Measurements from ENCODE around the gene PSD.

The PSD gene

DNA sequence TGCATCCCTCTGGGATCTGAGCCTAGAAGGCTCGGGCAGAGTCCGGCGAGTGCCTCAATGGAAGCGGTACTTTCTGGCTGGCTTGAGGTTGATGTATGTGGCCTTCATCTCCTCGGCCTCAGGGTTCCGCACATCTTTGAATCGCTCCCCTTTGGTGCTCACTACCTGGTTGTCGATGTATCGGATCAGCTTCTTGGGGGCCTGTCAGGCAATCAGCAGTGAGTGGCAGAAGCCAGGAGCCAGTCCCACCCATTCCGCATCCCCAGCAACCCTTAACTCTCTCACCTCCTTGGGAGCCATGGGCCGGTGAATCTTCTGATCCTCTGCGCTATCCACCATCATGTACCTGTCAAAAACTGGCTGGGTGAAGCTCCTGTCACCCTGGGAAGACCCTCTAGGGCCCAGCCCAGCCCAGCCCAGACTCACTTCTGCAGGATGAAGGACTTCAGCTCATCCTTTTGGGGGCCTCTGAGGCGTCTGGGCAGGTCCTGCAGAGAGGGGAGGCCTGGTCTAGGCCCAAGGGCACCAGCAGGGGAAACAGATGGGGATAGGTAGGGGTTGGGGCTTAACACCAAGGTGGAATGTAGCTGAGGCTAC, 4.9 kb upstream of the PSD start (continued):
- TF ChIP-seq ZBTB7A (tag by site-specific recombination; IDR thresholded peaks at IDR 0.05; ENCODE audit: low read depth) (no peak), WT1 (tag by site-specific recombination; IDR thresholded peaks at IDR 0.05) (no peak), ZNF529 (tag by site-specific recombination; IDR thresholded peaks at IDR 0.05; ENCODE audit: insufficient replicate concordance) (no peak), IKZF3 (tag by site-specific recombination; IDR thresholded peaks at IDR 0.05) (no peak), ZNF311 (tag by site-specific recombination; IDR thresholded peaks at IDR 0.05; ENCODE audit: borderline replicate concordance) (no peak), HOXD13 (CRISPR knock-in tag; IDR thresholded peaks at IDR 0.05; ENCODE audit: borderline replicate concordance) (no peak), KLF7 (tag by site-specific recombination; IDR thresholded peaks at IDR 0.05; ENCODE audit: borderline replicate concordance) (no peak)
- TF ChIP-seq, protein P1, sequence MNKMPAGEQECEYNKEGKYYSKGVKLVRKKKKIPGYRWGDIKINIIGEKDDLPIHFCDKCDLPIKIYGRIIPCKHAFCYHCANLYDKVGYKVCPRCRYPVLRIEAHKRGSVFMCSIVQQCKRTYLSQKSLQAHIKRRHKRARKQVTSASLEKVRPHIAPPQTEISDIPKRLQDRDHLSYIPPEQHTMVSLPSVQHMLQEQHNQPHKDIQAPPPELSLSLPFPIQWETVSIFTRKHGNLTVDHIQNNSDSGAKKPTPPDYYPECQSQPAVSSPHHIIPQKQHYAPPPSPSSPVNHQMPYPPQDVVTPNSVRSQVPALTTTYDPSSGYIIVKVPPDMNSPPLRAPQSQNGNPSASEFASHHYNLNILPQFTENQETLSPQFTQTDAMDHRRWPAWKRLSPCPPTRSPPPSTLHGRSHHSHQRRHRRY (tag by site-specific recombination; IDR thresholded peaks at IDR 0.05): no peak

DNA sequence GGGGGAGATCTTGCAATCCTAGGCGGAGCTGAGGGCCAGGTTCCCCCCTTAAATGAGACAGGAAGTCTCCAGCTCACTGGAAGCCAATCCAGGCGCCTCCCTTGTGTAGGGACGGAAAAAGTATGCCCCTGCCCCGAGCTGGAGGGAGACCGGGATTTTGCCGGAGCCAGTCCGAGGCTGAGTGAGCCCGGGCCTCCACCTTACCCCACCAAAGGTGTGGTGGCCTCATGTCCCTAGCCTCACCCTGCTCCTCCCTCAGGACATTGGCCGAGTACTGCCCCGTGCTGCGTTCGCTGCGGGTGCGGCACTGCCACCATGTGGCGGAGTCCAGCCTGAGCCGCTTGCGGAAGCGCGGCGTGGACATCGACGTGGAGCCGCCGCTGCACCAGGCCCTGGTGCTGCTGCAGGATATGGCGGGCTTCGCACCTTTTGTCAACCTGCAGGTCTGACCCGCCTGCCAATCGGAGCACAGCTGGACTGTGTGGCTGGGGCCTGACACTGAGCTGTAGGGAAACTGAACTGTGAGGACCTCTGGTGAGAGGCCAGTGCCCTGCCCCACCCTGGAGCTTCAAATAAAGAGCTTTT, 4.1 kb upstream of the PSD start:
- Histone ChIP-seq H3K36me3 (ENCODE audit: control insufficient read depth in 2 of 2, insufficient read depth in 1 of 2, low read length in 2 of 2) (peaks cover 0 to 32% of the 10 kb centered on the region in 2 experiments; a peak in 1 of 3 replicates), H3K4me3 (ENCODE audit: low read depth, low read length) (no peak overlapping the region; the same call in 1 of the 2 replicates), H3K4me1 (ENCODE audit: control insufficient read depth, insufficient read depth, low read length) (peaks cover 9% of the 10 kb centered on the region), H3K9me3 (ENCODE audit: control insufficient read depth, insufficient read depth, low read depth, low read length) (no peaks in the 10 kb centered on the region), H3K27ac (ENCODE audit: extremely low read depth, low read depth, low read length) (peak overlapping the region; percentile 65; the same call in 1 of the 2 replicates)
- ChIA-PET POLR2A (interaction anchor here (0.8 to 5.2 kb wide), 11 partner anchors 9 to 253 kb away, joined by 3 to 42 read pairs (median 5); partner anchors contain the start of genes C10orf95 and CUEDC2), CTCF (interaction anchor here (0.7 to 5.6 kb wide), 19 partner anchors 10 to 946 kb away, joined by 3 to 57 read pairs (median 4); partner anchors contain the start of genes CUEDC2 and NFKB2)
- TF ChIP-seq ZNF664 (tag by site-specific recombination; IDR thresholded peaks at IDR 0.05): no peak
- peak; percentile 100 for TF ChIP-seq ZNF2 (tag by site-specific recombination; IDR thresholded peaks at IDR 0.05)
- TF ChIP-seq HOXA7 (CRISPR knock-in tag; IDR thresholded peaks at IDR 0.05; ENCODE audit: borderline replicate concordance): no peak
- no peak for TF ChIP-seq FEZF1 (tag by site-specific recombination; IDR thresholded peaks at IDR 0.05)
- TF ChIP-seq ZNF549 (tag by site-specific recombination; IDR thresholded peaks at IDR 0.05): no peak
- TF ChIP-seq, protein P2, sequence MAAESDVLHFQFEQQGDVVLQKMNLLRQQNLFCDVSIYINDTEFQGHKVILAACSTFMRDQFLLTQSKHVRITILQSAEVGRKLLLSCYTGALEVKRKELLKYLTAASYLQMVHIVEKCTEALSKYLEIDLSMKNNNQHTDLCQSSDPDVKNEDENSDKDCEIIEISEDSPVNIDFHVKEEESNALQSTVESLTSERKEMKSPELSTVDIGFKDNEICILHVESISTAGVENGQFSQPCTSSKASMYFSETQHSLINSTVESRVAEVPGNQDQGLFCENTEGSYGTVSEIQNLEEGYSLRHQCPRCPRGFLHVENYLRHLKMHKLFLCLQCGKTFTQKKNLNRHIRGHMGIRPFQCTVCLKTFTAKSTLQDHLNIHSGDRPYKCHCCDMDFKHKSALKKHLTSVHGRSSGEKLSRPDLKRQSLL (tag by site-specific recombination; IDR thresholded peaks at IDR 0.05): peak; percentile 39; the same call in 1 of the 2 replicates
- no peak for TF ChIP-seq ZNF571 (tag by site-specific recombination; IDR thresholded peaks at IDR 0.05)
- no peak for TF ChIP-seq ZNF132 (tag by site-specific recombination; IDR thresholded peaks at IDR 0.05; ENCODE audit: borderline replicate concordance)
- no peak for TF ChIP-seq ZNF658 (tag by site-specific recombination; IDR thresholded peaks at IDR 0.05)
- TF ChIP-seq ZNF155 (tag by site-specific recombination; IDR thresholded peaks at IDR 0.05): no peak
- peak; percentile 38; the same call in 1 of the 2 replicates for TF ChIP-seq SP2 (tag by site-specific recombination; IDR thresholded peaks at IDR 0.05)
- TF ChIP-seq, protein P3, sequence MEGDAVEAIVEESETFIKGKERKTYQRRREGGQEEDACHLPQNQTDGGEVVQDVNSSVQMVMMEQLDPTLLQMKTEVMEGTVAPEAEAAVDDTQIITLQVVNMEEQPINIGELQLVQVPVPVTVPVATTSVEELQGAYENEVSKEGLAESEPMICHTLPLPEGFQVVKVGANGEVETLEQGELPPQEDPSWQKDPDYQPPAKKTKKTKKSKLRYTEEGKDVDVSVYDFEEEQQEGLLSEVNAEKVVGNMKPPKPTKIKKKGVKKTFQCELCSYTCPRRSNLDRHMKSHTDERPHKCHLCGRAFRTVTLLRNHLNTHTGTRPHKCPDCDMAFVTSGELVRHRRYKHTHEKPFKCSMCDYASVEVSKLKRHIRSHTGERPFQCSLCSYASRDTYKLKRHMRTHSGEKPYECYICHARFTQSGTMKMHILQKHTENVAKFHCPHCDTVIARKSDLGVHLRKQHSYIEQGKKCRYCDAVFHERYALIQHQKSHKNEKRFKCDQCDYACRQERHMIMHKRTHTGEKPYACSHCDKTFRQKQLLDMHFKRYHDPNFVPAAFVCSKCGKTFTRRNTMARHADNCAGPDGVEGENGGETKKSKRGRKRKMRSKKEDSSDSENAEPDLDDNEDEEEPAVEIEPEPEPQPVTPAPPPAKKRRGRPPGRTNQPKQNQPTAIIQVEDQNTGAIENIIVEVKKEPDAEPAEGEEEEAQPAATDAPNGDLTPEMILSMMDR (tag by site-specific recombination; IDR thresholded peaks at IDR 0.05): peak; percentile 64
- TF ChIP-seq, protein P4, sequence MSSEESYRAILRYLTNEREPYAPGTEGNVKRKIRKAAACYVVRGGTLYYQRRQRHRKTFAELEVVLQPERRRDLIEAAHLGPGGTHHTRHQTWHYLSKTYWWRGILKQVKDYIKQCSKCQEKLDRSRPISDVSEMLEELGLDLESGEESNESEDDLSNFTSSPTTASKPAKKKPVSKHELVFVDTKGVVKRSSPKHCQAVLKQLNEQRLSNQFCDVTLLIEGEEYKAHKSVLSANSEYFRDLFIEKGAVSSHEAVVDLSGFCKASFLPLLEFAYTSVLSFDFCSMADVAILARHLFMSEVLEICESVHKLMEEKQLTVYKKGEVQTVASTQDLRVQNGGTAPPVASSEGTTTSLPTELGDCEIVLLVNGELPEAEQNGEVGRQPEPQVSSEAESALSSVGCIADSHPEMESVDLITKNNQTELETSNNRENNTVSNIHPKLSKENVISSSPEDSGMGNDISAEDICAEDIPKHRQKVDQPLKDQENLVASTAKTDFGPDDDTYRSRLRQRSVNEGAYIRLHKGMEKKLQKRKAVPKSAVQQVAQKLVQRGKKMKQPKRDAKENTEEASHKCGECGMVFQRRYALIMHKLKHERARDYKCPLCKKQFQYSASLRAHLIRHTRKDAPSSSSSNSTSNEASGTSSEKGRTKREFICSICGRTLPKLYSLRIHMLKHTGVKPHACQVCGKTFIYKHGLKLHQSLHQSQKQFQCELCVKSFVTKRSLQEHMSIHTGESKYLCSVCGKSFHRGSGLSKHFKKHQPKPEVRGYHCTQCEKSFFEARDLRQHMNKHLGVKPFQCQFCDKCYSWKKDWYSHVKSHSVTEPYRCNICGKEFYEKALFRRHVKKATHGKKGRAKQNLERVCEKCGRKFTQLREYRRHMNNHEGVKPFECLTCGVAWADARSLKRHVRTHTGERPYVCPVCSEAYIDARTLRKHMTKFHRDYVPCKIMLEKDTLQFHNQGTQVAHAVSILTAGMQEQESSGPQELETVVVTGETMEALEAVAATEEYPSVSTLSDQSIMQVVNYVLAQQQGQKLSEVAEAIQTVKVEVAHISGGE (tag by site-specific recombination; conservative IDR thresholded peaks at IDR 0.05; ENCODE audit: low read depth): 0 out of 2 replicates have a peak, but pooled peaks have one; percentile 8
- no peak for TF ChIP-seq ZXDB (tag by site-specific recombination; IDR thresholded peaks at IDR 0.05)
- no peak for TF ChIP-seq HOXD13 (CRISPR knock-in tag; IDR thresholded peaks at IDR 0.05; ENCODE audit: borderline replicate concordance)
- no peak for TF ChIP-seq ZNF175 (tag by site-specific recombination; IDR thresholded peaks at IDR 0.05)
- peak; percentile 69 for TF ChIP-seq ZNF600 (tag by site-specific recombination; IDR thresholded peaks at IDR 0.05)
- no peak for TF ChIP-seq KLF1 (tag by site-specific recombination; IDR thresholded peaks at IDR 0.05)

Data from HEK293 (cell line).